Neural crest cell (in vitro differentiated cells): ENCODE measurements around the gene MYBPC3. TPM values are rescaled to one million over a fixed set of nuclear protein-coding genes. Genes with fewer than 3 reads are reported as not detected.

Source experiments
- DNase-seq: peaks from one replicate; pipeline ENCODE4 v3.0.0; 2021; ENCODE audit warnings: low read depth, mixed read lengths, low spot score
- H3K27ac Mint-ChIP-seq: one replicate; pipeline ENCODE4 v1.8.0; 2021; ENCODE audit warnings: mild to moderate bottlenecking, mixed read lengths; ENCODE audit not compliant: unreplicated experiment
- H3K27me3 Mint-ChIP-seq: 2 replicates; pipeline ENCODE4 v1.8.0; 2021; ENCODE audit warnings: low read depth, mild to moderate bottlenecking, mixed read lengths
- H3K36me3 Mint-ChIP-seq: 2 replicates; pipeline ENCODE4 v1.8.0; 2021; ENCODE audit warnings: low read depth, mild to moderate bottlenecking, mixed read lengths
- H3K4me1 Mint-ChIP-seq: 2 replicates; pipeline ENCODE4 v1.8.0; 2021; ENCODE audit warnings: mixed read lengths
- H3K4me3 Mint-ChIP-seq: one replicate; pipeline ENCODE4 v1.8.0; 2021; ENCODE audit warnings: mild to moderate bottlenecking, mixed read lengths
- H3K9me3 Mint-ChIP-seq: 2 replicates; pipeline ENCODE4 v1.8.0; 2021; ENCODE audit warnings: mixed read lengths
- CTCF ChIP-seq: fragments of 200-600 bp; sonication (generic); conservative IDR thresholded peaks from 2 replicates; pipeline ENCODE4 v1.5.0; 2021; ENCODE audit warnings: antibody characterized with exemption, mild to moderate bottlenecking
- total RNA-seq: library from RNA; stranded (reverse); gene quantifications from 2 replicates; pipeline ENCODE4 v1.2.1, GENCODE V29; 2021

Gene MYBPC3
- total RNA-seq, 1 donor from 2014 or later, result not detected

GRCh38 chr11:47295385-47295784, 57.1 kb downstream of the MYBPC3 start:
- Mint-ChIP-seq H3K4me1 (no peaks in the 10 kb centered on the region), H3K27me3 (no peaks in the 10 kb centered on the region), H3K36me3 (peaks cover 36% of the 10 kb centered on the region), H3K4me3 (no peak overlapping the region), H3K9me3 (peaks cover 8% of the 10 kb centered on the region), H3K27ac (no peak overlapping the region)
- DNase-seq, result no peak
- TF ChIP-seq CTCF, result no peak

GRCh38 chr11:47289856-47290255, 62.6 kb downstream of the MYBPC3 start:
- Mint-ChIP-seq H3K27ac (no peak overlapping the region), H3K4me3 (no peak overlapping the region), H3K9me3 (no peaks in the 10 kb centered on the region), H3K36me3 (peaks cover 8% of the 10 kb centered on the region), H3K4me1 (no peaks in the 10 kb centered on the region), H3K27me3 (no peaks in the 10 kb centered on the region)
- DNase-seq, result no peak
- TF ChIP-seq CTCF, result no peak

- no peak for TF ChIP-seq CTCF
- Mint-ChIP-seq H3K4me3 (no peak overlapping the region), H3K9me3 (no peaks in the 10 kb centered on the region), H3K27ac (no peak overlapping the region), H3K36me3 (peaks cover 16% of the 10 kb centered on the region), H3K27me3 (no peaks in the 10 kb centered on the region), H3K4me1 (no peaks in the 10 kb centered on the region)
- no peak for DNase-seq
Observed at GRCh38 chr11:47288066-47288465, 64.4 kb downstream of the MYBPC3 start.

GRCh38 chr11:47285969-47286770, 66.3 kb downstream of the MYBPC3 start:
- TF ChIP-seq CTCF, result no peak
- no peaks in the 10 kb centered on the region for H3K4me1 Mint-ChIP-seq
- H3K9me3 Mint-ChIP-seq, result no peaks in the 10 kb centered on the region
- H3K27ac Mint-ChIP-seq, result no peak overlapping the region
- H3K4me3 Mint-ChIP-seq, result no peak overlapping the region
- H3K27me3 Mint-ChIP-seq, result no peaks in the 10 kb centered on the region
- H3K36me3 Mint-ChIP-seq, result peaks cover 13% of the 10 kb centered on the region
- DNase-seq, result no peak

- no peak for DNase-seq
- TF ChIP-seq CTCF, result no peak
- H3K4me3 Mint-ChIP-seq, result no peak overlapping the region
- H3K36me3 Mint-ChIP-seq, result peaks cover 7% of the 10 kb centered on the region
- no peaks in the 10 kb centered on the region for H3K27me3 Mint-ChIP-seq
- no peaks in the 10 kb centered on the region for H3K4me1 Mint-ChIP-seq
- H3K9me3 Mint-ChIP-seq, result no peaks in the 10 kb centered on the region
- H3K27ac Mint-ChIP-seq, result no peak overlapping the region
Observed at GRCh38 chr11:47284151-47284550, 68.4 kb downstream of the MYBPC3 start.
